DMS53 treated with DMSO at 0.1 percent for 48 hours (cell line): ENCODE results near the gene SLC4A5.

Experiments used
- DNase-seq: peaks from one replicate; lab custom pipeline; 2025; ENCODE audit not compliant: unreplicated experiment; lab: John Stamatoyannopoulos, UW

Gene SLC4A5

DNA sequence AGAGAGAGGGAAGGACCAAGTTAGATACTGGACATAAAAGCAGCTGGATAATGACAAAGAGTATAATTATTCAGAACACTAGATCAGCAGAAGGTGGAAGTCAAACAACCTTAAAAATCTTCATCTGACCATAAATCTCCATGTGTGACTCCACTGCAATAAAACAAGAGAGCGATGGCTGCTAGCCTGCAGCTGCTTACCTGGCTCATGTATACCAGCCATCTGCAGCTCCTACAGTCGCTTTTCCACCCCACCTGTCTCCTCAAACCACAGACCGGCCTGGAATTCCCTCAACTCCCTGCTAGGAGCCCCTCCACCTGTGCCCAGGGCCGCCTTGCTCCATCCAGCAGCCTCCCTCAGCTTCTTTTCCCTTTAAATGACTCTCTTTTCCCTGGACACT is 64.5 kb downstream of the SLC4A5 start:
- DNase-seq, result no peak

DNA sequence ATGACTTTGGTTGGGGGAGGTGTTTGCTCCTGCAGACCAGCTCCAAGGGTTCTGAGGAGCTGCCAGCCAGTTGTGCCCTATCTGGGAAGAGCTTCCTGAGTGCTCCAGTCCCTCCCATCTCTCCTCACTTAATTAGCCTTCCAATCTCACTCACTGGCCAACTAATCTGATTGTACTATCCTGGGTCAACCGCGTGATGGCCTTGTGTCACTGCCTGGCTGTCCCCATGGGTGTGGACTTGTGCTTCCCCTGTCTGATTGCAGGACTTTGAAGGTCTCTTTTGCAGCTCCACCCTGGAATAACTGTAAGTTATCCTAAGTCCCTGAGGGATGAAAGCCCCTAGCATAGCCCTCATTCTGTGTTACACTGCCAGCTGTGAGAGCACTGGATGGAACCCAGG is 65.0 kb downstream of the SLC4A5 start:
- no peak for DNase-seq

DNA sequence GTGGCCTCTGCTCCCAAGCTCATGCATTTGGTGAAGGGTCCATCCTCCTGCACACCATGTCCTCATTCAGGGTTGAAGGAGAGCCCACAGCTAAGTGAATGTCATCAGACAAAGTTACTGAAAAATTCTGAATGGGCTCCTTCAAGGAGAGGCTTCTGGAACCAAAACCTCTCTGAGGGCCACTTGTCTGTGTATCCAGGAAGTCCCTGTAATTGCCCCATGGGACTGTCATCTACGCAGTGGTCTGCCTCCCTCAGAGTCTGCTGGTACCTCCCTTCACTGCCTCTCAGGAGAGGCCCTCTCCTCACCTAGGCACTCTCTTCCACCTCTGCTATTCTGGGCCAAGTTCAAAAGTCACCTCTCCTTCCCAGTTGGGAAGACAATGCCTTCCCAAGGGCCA is 68.0 kb downstream of the SLC4A5 start:
- DNase-seq, result no peak

DNA sequence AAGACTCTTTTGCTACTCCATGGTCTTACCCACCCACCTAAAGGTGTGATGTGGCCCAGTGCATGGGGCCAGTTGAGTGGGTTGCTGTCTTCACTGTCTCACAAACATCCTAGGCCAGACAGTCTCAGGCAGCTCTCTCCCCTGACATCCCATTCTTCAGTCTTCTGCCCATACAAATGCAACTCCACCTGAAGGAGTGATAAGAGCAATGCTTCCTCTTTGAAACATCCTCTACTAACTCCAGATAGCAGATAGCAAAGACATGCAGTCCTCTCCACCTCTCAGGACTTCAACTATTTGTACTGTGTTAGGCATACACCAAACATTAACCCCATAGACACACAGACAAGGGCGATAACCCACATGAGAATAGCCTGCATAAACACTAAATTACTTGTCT is 73.5 kb downstream of the SLC4A5 start:
- DNase-seq, result no peak

DNA sequence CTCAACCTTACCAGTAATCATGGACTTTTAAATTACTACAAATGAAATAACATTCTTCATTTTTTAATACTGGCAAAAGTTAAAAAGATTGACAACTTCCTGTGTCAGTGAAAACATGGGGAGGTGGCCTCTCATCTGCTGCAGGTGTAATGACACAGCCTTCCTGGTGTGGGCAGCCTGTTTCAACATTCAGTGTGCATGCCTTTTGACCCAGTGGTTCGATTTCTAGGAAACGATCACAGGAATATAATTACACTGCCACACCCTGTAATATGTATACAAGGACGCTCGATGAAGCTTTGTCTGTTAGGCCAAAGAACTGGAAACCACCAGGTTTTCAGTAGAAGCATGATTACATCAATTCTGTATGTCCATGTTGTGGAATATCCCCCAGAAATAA is 76.1 kb downstream of the SLC4A5 start:
- DNase-seq, result peak; percentile 76

DNA sequence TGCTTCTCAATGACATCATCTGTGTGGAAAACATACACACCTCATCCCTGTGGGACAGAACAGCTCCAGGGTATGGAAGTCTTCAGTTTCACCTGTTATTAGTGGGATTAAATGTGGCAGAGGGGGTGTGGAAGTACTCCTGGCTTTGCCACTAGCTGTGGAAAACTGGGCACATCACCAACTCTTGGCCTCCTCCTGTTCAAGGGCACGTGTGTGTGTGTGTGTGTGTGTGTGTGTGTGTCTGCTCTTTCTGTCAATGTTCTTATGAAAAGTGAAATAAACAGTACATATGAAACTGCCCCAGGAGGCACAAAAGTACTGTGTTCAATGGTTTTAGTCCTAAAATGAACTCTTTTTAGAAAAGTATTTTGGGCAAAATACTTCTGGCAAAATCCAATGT is 78.9 kb downstream of the SLC4A5 start:
- DNase-seq, result no peak

DNA sequence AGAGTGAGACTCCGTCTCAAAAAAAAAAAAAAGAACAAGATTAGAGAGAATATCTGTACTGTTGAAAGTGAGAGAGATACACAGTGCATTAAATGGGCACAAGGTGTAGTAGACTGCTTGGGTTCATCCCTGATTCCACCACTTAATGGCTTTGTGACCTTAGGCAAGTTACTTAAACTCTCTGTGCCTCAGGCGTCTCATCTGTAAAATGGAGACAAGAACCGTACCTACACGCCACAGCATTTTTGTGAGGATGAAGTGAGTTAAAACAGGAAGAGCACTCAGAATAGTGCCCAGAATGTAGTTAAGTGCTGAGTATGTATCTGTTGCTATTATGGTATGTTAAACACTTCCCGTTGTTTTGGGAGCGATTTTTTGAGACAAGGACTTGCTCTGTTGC is 80.5 kb downstream of the SLC4A5 start:
- no peak for DNase-seq

DNA sequence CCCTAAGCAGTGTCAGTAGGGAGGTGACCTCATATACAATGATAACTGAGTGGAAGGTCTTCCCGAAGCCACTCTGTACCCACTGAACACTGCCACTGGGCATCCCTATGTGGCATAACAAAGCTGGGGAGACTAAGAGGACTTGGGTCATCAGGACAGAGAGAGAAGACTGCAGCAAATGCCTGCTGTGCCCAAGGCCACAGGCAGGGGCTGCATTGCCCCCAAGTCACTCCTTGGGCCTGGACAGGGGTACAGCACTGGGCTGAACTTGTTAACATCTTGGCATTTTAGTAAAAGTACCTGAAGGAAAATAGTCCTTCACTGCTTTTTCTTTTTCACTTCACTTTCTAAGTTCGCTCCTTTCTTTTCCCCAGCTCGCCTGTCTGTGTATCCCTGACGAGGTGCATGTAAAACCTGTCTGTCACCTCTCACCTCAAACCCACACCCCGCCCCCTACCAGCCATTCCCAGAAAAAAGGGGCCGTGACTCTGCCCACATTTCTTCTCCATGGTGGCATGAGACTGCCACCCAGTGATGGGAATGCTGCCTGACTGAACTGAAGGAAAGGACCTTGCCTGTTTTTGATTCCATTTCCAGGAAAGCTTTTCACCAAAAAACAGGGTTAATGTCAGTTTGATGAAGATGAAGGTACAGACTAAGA is 81.9 kb downstream of the SLC4A5 start:
- DNase-seq, result peak; percentile 12

DNA sequence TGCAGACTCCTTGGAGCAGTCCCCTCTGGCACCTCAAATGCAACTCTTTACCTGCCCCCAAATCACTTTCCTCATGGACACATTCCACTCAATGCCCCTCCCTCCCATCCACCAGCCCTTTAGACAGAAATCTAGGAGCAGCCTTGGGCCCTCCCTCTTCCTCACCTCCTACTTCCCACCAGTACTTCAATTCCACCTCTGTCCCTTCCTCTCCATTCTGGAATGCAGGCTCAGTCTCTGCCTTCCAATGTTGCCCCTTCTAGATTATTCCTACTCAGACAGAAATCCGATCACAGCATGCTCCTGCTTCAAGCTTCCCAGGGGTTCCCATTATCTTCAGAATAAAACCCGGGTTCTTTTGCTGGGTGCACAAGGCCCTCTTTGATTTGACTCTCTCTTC is 82.7 kb downstream of the SLC4A5 start:
- DNase-seq, result no peak

DNA sequence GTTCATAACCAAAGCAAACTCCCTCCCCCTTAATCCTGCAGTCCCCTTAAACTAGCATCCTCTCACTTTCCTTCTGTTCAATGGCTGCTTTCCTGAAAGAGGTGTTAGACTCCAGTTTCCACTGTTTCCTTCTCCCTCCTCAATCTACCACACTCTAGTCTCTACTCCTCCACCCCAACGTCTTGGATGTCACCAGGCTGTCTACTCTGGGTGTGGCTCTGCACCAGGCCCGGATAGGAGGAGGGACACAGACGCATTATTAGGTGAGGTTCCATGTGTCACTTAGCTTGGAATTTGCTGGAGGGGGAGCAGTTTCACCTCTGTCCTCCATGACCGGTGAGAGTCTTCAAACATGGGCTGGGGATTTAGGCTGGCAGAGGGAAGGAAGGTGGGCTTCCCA is 83.5 kb downstream of the SLC4A5 start:
- DNase-seq, result no peak

DNA sequence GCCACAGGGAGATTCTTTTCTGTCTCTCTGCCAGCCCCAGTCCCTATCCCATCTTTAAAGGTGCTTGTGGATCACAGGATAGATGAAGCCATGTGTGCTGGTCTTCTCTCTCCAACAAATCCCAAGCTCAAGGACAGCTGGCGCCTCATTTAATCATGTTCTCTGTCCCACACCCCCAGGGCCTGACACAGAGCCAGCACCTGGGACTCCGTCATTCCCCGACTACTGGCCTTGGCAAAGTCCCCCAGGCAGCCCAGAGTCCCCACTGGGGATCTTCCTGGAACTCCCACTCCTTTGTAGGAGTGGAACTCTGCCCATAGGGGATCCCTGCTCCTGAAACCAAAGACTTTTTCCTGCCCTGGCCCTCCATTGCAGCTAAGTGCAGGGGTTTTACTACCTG is 84.0 kb downstream of the SLC4A5 start:
- DNase-seq, result no peak

DNA sequence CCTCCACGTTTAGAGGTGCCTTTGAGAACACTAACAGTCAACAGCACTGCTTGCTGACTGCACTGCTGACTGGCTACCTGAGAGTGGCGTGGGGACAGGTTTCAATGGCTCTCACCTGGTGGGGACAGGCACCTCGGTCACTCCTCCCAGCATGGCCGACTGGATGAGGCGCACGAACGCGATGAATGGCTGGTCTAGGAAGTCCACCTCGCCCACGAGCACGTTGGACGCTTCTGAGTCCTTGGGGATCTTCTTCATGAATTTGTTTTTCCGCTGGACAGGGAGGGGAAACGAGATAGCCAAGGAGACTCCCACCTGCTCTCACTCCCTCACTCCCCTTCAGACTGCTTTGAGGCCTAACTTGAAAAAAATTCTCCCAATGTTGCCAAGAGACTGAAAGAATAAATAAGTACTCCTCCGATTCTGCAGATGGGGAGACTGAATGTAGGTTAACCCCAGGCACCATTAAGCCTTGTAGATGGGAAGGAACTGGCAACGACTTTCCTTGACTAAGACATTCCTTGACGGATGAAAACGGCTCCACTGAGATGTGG is 87.5 kb downstream of the SLC4A5 start:
- no peak for DNase-seq

DNA sequence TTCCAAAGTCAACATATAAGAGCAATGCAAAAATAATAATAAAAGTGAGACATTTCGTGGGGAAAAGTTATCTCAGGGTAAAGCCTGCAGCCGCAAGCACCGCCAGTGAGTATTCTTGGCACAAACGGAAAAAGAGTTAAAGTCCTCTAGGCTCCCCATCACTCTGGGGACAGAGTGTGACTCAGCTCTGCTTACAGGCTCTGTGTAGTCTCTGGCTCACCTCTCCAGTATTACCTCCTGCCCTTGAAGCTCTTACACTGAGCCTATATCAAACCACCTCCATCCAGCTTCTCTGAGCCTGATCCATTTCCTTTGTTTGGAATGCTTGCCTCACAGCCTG is 89.3 kb downstream of the SLC4A5 start:
- no peak for DNase-seq

DNA sequence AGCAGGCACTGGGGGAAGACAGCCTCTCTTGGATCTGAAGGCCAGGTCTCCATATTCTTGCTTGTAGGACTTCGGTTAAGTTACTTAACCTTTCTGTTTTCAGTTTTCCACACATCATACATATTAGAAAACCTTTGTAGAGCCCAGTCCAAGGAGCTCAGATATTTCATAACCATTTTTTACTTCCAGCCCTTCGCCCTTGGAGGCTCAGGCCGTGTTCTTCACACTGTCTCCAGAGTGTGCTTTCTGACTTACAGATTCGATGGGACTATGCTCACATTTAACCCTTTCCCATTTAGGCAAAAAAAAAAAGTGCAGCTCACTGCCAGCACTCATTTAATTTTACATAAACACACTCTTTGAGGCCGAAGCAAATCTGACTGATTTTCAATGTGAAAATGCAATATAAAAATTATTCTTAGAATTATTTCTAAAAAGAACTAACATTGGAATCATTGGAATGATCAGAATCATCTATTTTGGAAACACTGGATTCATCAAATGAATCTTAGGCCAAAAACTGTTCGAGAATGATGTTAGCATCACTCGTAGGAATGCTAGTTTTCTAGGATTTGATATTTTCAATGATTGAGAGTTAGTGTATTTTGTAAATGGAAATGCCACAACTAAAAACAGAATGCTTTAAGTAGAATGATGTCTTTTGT is 89.8 kb downstream of the SLC4A5 start:
- no peak for DNase-seq

DNA sequence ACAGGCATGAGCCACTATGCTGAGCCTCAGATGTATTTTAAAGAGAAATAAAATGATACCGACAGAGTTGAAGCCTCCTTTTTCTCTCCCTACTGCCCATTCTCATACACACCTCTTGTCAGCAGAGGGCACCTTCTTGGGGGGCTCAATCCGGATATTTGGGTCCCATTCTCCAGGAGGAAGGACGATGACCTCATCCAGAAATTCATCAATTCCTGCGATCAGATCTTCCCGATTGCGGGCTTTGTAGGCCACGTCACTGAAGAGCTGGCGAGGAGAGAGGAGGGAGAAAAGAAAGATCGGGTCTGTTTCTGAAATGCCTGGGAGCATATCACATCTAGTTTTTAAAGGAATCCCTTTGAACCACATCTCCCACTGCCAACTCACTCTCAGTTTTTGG is 90.4 kb downstream of the SLC4A5 start:
- DNase-seq, result no peak

DNA sequence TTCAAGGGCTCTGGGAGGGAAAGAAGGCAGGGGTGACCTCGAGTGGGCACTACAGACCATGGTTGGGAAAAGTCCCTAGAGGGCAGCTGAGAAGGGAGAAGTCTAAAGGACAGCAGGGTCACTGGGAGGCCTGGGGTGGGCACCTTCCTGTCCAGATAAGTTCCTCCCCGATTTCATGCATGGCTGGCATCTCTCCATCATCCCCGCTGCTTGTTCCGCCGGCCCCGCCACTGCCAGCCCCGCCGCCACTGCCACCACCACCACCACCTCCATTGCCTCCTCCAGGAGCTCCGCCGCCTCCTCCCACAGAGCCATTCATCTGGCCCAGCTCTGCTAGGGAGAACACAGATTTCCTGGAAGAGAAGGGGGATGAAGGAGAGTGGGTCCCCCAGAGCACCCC is 91.2 kb downstream of the SLC4A5 start:
- no peak for DNase-seq

DNA sequence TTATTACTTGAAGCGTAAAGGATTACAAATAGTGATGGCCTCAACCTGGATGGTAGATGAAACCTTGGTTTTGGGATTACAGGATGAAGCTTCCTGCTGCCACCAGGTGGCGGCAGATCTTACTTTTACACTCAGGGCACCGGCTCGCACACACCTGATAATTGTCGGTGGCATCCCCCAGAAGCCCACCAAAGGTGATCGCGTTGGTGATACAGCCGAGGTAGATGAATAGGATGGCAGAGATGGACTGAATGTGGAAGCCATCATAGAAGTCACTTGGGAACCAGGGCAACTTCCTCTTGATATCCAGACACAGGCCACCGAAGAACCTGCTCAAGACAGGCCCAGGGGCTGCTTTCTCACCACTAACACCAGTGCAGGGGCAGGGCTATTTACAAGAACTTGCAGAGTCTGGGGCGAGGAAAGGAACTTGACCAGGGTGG is 93.0 kb downstream of the SLC4A5 start:
- DNase-seq, result peak; percentile 22

DNA sequence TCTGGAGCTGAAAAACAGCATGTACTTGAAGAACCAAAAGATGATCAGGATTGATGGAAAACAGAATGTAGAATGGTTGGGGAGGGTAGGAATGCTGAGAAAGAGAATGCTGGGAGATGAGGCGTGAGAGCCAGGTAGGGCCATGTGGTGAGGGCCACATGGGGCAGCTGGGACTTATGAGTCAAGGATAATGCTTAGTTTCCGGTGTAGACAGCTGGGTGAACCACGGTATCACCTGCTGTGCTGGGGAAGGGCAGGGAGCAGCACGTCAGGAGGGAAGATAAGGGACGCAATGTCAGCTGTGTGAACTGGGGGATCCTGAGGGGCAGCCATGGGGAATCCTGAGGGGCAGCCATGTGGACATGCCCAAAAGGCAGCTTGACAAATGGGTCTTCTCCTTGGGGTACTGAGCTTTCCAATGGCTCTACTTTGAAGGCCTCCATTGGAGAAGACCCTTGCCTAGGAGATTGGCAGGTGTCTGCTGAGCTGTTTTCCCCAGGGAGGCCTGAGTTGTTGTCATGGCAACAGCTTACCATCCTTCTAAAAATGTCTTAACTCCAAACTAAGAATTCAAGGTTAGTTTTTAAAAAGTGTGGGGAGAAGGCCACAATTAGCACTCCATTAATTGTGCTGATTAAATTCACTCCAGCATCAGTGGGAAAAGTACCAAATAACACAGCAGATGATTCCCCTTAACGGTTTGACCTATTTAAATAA is 93.7 kb downstream of the SLC4A5 start:
- DNase-seq, result peak; percentile 17

DNA sequence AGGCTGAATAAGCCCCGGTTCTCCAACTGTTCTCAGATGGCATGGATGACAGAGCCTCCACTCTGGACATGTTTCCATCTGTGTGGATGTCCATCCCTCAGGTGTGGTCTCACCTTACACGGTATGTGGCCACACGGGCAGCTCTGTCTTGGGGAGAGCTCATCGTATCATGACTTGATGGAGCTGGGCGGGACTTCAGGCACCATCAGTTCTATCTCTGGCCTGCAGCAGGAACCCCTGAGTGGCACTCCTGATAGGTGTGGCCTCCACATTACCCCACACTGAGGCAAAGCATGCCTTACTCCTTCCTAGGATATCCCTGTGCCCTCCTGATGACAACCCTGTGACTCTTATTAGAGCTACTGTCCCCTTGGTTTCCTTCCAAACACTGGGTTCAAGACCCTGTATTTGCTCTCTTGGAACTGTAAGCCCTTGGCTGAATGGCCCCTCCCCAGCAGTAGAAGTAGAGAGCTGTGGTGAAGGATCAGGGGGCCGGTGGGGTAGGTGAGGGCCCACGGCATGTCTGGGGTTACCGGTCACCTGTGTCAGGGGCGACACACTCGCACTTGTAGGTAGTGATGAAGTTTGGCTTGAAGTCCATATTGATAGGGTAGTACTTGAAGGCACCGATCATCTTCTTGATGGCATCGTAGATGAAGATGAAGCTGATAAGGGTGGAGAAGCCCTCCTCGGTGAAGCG is 96.6 kb downstream of the SLC4A5 start:
- no peak for DNase-seq

DNA sequence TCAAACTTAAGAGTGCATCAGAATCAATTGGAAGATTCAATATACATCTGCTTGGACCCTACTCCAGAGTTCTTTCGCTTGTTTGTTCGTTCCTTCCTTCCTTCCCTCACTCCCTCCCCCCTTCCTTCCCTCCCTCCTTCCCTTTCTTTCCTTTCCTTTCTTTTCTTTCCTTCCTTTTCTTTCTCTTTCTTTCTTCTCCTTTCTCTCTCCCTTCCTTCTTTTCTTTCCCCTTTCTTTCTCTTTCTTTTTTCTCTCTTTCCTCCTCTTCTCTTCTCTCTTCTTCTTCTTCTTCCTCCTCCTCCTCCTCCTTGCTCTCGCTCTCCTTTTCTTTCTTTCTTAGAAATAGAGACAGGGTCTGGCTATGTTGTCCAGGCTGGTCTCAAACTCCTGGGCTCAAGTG is 98.9 kb downstream of the SLC4A5 start:
- DNase-seq, result no peak

DNA sequence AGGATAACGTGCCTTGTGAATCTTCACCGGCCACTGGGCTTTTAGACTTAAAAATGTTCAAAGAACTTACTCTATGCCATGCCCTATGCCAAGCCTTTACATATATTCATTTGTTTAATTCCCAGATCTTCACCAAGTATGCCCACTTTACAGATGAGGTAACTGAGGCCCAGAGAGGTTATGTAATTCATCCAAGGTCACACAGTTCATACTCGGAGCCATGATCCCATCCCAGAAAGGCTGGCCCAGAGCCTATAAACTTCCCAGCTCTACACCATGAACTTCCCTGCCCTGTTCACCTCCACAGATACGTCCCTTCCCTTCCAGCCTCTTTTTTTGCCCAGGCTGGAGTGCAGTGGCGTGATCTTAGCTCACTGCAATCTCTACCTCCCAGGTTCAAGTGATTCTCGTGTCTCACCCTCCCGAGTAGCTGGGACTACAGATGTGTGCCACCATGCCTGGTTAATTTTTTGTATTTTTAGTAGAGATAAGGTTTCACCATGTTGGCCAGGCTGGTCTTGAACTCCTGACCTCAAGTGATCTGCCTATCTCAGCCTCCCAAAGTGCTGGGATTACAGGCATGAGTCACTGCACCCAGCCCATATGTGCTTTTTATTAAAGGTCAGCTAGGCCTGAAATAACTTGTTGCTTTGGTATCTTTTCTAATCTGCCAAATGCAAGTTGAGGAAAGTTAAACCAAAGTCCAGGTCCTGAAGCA is 100.7 kb downstream of the SLC4A5 start:
- no peak for DNase-seq
